HG03066 (cell line): Measurements from ENCODE around the gene CUBN.

Experiments
- ATAC-seq: cut with Tn5 transposase; IDR thresholded peaks from one replicate; pipeline ENCODE4 v1.9.1; 2021; ENCODE audit warnings: low read depth; ENCODE audit not compliant: unreplicated experiment

Gene CUBN

DNA sequence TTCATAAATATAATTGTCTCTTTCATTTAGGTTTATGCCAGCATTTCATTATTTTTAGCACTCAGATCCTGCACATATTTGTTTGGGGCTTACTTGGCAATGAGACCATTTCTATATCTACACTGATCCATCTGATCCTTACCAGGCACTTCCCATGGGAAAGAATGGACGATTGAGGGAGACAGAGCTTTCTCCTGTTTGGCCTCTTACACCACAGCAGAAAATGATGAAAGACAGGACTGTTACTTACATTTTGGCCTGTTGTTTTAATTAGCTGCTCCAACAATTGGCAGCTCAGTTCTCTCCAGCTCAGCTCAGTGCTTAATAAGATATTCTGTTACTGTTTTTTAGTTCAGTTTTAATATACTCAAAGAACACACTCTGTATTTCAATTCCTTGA lies 234.8 kb downstream of the CUBN start:
- ATAC-seq: no peak

- no peak for ATAC-seq
Observed at GRCh38 chr10:16893664-16894063, 235.9 kb downstream of the CUBN start.

- ATAC-seq: no peak
Observed at GRCh38 chr10:16891375-16892313, 238.0 kb downstream of the CUBN start.

DNA sequence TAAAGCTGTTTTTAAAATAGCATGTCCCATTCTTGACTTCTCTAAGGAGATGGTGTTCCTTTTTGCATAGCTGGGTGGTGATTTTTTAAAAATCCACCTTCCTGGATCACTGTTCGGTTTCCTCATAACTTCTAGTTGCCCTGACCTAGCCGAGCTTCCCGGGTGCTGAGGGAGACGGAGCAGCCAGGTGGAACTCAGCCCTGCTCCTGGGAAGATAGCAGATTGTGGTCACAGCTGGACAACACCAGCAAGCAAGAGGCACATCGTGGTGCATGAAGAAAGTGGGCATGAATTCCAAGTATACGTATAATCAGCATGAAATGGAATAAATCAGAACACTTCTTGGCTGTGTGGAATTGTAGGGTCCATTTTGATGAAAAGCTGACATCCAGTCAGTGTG lies 238.9 kb downstream of the CUBN start:
- ATAC-seq: no peak

- no peak for ATAC-seq
Observed at GRCh38 chr10:16887565-16887964, 242.0 kb downstream of the CUBN start.

- no peak for ATAC-seq
Observed at GRCh38 chr10:16886031-16886430, 243.6 kb downstream of the CUBN start.

- no peak for ATAC-seq
Observed at GRCh38 chr10:16884497-16884896, 245.1 kb downstream of the CUBN start.

DNA sequence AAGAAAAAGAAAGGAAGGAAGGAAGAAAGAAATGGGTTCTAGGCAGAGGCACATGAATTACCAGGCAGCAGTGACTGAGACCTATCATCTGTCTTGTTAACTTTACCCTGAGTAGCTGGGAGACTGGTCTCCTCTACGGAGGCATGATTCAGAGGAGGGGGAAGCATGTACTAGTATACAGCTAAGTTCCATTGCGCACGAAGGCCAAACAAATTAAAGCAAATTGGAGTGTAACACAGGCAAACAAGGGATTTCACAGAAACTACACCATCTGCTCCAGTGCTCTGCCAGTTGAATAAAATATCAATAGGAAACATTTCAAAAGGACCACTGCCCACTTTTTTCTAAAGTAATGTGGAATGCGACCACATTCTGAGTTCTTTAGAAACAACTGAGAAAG lies 246.5 kb downstream of the CUBN start:
- ATAC-seq: no peak

GRCh38 chr10:16870331-16870730 lies 259.3 kb downstream of the CUBN start:
- no peak for ATAC-seq

DNA sequence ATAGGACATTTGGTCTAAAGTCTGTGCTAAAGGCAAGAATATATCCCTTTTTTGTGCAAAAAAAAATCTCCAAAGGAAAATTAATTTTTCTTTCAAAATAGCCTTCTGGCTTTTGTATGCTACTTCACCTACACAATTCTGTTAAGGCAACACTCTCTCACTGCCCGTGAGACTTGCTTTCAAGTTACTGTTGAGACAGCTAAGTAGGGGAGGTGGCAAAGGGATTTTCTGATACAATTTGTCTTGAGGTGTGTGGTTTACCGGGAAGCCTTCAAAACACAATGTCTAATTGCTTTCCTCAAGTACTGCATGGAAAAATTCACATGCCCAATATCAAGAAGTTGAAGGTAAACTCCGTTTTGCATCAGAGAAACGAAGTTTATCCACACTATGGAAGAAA lies 261.6 kb downstream of the CUBN start:
- no peak for ATAC-seq

DNA sequence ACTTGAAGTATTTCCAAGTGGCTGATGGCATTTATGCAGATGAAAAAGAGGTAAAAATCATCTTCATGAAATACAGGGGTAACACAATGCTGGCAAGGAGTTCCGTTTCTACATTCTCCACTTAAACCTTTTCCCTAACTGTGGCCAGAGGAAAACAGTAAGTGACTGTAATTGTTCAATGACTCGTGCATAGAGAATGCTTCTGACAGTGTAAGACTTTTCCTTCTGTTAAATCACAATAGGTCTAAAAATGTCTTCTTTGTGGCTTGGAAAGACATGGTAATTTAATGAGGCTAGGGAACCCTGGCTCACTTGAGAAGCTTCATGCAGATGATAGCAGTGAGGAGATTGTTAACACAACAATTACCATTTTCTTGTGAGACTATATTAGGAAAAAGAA lies 262.1 kb downstream of the CUBN start:
- no peak for ATAC-seq

DNA sequence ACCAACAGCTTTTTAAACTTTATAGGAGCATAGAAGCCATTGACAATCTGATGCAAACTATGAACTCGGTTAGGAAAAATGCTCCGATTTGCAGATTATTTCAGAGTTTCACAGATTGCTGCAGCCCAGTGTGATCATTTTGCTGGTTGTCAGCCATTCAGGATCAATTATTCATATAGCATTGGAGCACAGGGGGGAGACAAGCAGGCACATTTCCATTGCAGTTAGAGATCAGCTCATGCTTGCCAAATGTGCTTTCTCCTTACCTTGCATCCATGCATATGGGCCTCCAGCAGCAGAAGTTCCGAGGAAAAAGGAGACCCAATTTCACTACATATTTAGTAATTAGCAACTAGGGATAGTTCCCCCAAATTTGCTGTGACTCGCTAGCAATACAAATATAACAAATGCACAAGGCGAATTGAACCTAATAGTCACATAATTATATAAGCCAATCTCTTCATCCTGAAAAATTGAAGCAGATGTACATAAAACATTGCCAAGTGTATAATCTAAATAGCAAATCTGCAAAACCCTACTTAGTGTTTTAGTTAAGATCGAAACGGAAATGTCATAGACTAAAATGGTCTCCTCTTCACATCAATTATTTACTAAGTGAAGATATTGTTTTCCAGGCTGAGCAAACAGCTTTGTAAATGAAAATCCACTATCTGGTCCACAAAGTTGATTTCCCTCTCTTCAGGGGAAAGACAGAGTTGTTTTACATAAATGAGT lies 262.9 kb downstream of the CUBN start:
- no peak for ATAC-seq

- no peak for ATAC-seq
Observed at GRCh38 chr10:16865766-16866165, 263.8 kb downstream of the CUBN start.

GRCh38 chr10:16863766-16864165 lies 265.8 kb downstream of the CUBN start:
- ATAC-seq: no peak

- no peak for ATAC-seq
Observed at GRCh38 chr10:16857419-16857818, 272.2 kb downstream of the CUBN start.

DNA sequence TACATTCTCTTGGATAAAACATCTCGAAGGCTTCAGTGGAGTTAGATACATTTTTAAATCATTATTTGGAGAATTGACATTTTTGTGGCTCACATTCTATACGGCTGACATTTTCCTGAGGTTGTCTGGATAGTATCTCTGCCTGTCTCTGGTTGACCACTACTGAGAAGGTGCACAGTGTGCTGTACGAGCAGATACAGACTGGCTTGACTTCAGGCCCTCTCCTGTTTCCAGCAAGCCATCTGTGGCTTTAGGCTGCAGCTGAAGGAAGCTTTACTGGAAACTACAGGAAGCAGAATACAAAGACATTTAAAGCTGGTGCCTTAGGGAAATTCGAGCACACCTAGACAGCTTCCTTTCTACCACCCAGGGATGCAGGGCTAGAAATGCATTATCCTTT lies 273.0 kb downstream of the CUBN start:
- no peak for ATAC-seq

GRCh38 chr10:16856092-16856491 lies 273.5 kb downstream of the CUBN start:
- no peak for ATAC-seq

DNA sequence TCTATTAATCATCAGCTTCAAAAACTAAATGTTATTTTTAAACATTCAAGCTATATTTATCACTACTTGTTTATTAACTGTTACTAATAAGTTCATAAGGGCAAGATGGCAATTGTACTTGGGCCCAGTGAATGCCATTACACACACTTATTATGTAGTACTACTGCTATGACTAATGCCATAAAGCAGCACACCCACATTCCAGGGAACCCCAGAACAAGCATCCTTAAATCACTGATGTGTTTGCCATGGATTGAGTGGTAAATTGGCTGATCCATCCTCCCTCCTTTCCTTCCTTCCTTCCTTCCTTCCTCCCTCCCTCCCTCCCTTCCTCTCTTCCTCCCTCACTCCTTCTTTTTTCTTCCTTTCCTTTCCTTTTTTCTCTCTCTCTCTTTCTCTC lies 275.0 kb downstream of the CUBN start:
- no peak for ATAC-seq

- ATAC-seq: no peak
Observed at GRCh38 chr10:16853809-16854208, 275.8 kb downstream of the CUBN start.

DNA sequence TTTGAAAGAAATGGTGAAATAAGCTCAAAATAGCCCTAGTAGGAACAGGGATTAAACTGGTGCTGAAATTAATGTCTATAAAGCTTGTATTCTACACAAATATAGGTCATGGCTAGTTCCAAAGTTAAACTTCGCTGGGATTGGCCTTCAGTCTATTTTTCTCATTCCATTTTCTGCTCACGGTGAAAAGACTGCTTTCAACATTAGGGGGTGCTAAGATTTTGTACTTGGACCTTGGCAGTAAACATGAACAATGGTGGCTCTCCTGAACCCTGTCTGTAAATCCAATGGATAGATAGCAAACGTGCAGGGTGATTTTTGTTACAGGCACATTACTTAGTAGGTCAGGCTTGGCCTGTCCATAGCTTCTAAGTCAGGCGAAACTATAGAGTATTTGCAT lies 276.4 kb downstream of the CUBN start:
- ATAC-seq: no peak

GRCh38 chr10:16852624-16853023 lies 277.0 kb downstream of the CUBN start:
- no peak for ATAC-seq
